ENCODE results near the gene OR9A2.

Gene OR9A2

GRCh38 chr7:143027032-143027431 is at the start of gene OR9A2:
TSS of gene OR9A2 (minus strand) at chr7:143027132. CDS start at chr7:143027132, 0 bp downstream.
- no peak for DNase-seq

DNA sequence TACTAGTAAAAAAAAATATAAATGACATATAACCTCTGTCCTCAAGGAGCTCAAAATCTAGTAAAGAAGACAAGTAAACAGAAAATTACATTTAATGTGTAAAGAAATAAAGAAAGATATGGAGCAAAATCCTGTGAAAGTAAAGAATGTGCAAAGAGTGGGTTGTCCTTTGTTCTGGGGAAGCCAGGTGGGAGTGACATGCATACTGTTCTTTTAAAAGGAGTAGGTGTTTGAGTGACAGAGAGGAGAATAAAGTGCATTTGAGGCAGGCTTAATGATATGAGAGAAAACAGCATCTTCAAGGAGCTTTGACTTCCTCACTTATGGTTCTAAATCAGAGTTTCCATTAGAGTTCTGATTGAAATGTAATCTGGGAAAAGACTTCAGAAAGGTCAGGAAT is 47.2 kb upstream of the OR9A2 start:
- DNase-seq = no peak

- DNase-seq = no peak
Measured at GRCh38 chr7:143073556-143073955, 46.6 kb upstream of the OR9A2 start.

- no peak for DNase-seq
Measured at GRCh38 chr7:143069912-143070500, 43.1 kb upstream of the OR9A2 start.

GRCh38 chr7:143068446-143068845 is 41.5 kb upstream of the OR9A2 start:
- no peak for DNase-seq

GRCh38 chr7:143063741-143064140 is 36.8 kb upstream of the OR9A2 start:
- no peak for DNase-seq

GRCh38 chr7:143055754-143056153 is 28.8 kb upstream of the OR9A2 start:
- no peak for DNase-seq

DNA sequence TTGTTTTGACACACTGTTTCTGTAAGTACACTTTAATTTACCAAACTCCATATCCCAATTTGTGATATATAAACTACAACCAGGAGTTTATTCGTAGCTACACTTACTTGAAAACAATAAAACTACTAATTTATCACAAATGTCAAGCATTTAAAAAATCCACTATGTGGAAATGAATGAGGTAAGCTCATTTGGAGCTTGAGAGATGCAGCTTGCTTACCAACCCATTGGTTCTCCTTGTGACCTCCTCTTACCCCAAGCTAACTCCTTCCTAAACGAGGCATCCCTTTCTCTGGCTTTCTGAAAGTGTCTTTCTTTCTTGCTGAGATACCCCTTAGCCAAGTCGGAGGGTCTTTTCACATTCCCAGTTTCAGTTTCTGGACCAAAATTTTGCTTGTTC is 27.7 kb upstream of the OR9A2 start:
- DNase-seq = no peak

DNA sequence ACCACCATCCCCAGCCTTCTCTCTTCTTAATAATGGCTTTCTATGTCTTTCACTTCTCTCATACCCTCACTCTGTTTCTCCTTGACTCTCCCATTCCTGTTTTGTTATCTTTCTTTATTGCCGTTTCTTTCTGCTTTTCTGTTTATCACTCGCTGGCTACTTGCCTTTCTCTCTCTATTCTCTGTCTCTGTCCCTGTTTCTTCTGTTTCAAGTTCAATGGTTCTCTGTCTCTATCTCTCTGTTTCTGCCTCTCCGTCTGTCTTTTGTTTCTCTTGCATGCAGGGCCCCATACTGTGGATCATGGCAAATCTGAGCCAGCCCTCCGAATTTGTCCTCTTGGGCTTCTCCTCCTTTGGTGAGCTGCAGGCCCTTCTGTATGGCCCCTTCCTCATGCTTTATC is 25.1 kb upstream of the OR9A2 start, which contains the start of gene OR6V1:
OR6V1 (plus strand) TSS at position 301 of the 400 bp plus-strand sequence; CDS start at position 301, 0 bp downstream.
- DNase-seq = no peak

GRCh38 chr7:143050931-143051330 is 24.0 kb upstream of the OR9A2 start:
- no peak for DNase-seq

DNA sequence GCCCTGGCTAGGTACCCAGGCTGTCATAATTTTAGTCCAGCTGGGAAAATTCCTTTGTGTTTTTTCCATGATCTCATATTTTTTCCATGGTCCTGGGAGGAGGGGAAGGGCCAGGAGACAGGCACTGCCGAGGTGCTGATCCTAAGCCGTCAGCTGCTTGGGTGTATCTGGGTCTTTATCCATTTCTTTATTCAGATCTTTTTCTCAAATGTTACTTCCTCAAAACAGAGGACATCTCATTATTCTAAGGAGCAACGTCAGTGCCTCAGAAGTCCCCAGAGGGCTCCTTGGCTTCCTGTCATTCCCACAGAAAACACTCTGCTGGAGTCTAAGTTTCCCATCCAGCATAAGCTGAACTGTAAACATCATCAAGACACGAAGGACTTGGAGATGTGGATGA is 22.4 kb upstream of the OR9A2 start:
- no peak for DNase-seq

- DNase-seq = no peak
Measured at GRCh38 chr7:143048827-143049226, 21.9 kb upstream of the OR9A2 start.

GRCh38 chr7:143047326-143047725 is 20.4 kb upstream of the OR9A2 start:
- DNase-seq = no peak

GRCh38 chr7:143046426-143046851 is 19.5 kb upstream of the OR9A2 start:
- DNase-seq = no peak

GRCh38 chr7:143043391-143043790 is 16.5 kb upstream of the OR9A2 start:
- no peak for DNase-seq

GRCh38 chr7:143042790-143043271 is 15.9 kb upstream of the OR9A2 start:
- DNase-seq = no peak

- DNase-seq = no peak
Measured at GRCh38 chr7:143042159-143042789, 15.3 kb upstream of the OR9A2 start.

DNA sequence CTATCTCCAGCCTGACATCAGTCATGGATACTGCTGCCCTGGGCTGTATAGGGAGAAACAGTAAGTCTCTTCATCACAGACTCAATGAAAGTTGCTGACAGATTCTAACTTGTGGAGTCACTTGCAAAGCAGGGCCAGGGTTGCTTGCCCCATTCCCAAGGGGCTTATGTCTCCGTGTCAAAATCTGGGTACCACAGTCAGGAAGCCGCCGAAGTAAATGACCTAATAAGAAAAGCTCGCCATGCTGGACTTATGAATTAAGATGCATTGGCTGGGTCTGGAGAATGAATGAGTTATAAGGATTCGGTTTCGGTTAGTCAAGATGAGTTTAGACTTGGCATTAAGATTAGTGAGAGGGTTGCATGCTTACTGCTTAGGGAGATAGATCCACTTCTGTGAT is 14.4 kb upstream of the OR9A2 start:
- DNase-seq = no peak

DNA sequence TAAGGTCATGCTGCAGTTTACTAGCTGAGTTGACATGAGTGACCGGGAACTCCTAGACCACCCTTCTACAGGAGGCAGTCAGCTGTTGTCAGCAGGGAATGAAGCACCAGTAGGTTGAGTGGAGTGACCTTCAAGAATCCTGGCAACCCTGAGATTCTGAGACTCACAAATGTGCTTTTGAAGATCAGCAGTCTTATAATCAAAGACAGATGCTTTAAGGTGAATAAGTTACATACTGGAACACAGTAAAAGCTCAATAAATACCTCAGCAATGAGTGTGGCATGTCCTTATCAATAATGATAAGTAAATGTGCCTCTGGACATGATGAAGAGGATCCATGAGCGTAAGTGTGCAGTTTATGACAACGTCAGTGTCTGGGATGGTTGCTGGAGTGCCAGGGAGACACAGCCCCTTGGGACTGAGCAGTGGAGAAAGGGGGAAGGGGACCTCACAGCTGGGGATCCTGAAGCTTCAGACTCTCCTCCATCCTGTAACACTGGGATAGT is 13.3 kb upstream of the OR9A2 start:
- DNase-seq = no peak

GRCh38 chr7:143038635-143039034 is 11.7 kb upstream of the OR9A2 start:
- no peak for DNase-seq

GRCh38 chr7:143027683-143028082 is 751 bp upstream of the OR9A2 start:
- DNase-seq = no peak

DNA sequence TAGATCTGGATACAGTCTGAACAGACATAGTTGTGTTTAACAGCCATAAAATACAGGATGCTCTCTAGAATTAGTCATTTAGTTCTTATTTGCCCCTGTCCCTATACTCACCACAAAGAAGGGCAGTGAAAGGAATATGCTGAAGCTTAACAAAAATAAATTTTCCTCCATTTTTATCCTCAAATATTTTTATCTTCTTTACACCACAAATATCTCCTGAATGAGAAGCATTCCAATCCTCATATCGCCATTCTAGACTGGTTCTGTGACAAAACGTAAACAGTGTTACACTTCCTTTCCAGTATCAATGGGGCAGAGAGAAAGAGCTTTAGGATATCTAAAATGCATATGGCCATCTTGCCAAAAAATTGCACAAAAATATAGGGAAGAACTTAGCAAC is 1.6 kb downstream of the OR9A2 start:
- DNase-seq = no peak

DNA sequence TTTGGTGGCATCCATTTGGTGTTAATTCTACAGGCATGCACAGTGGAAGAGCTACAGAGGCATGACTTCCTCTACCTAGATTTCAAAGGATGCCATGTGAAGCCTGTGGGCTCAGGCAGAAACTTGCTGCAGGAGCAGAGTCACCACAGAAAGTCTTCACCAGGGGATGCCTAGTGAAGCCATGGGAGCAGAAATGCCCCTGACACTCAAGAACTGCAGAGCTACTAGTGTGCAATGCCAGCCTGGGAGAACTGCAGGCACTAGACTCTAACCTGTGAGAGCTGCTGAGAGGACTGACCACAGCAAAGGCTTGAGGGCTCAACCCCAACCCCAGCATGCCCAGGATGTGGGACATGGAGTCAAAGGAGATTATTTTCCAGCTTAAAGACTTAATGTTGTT is 3.9 kb downstream of the OR9A2 start:
- no peak for DNase-seq

GRCh38 chr7:143018931-143019330 is 8.0 kb downstream of the OR9A2 start:
- DNase-seq = no peak

GRCh38 chr7:143016996-143017395 is 9.9 kb downstream of the OR9A2 start:
- no peak for DNase-seq

Data from NCI-H1417 treated with DMSO at 0.1 percent for 48 hours (cell line).